ENCODE results near the gene EHBP1L1. TPM values are rescaled to one million over a fixed set of nuclear protein-coding genes. Genes with fewer than 3 reads are reported as not detected.

Gene EHBP1L1
- total RNA-seq, 1 donor from 2014 or later: 4.7 TPM

GRCh38 chr11:65548395-65548794 lies 27.5 kb upstream of the EHBP1L1 start:
- H4K20me1 ChIP-seq (ENCODE audit: low read depth): peaks cover 39% of the 10 kb centered on the region
- no peak for TF ChIP-seq EZH2 (IDR thresholded peaks at IDR 0.05)
- TF ChIP-seq, protein P1, sequence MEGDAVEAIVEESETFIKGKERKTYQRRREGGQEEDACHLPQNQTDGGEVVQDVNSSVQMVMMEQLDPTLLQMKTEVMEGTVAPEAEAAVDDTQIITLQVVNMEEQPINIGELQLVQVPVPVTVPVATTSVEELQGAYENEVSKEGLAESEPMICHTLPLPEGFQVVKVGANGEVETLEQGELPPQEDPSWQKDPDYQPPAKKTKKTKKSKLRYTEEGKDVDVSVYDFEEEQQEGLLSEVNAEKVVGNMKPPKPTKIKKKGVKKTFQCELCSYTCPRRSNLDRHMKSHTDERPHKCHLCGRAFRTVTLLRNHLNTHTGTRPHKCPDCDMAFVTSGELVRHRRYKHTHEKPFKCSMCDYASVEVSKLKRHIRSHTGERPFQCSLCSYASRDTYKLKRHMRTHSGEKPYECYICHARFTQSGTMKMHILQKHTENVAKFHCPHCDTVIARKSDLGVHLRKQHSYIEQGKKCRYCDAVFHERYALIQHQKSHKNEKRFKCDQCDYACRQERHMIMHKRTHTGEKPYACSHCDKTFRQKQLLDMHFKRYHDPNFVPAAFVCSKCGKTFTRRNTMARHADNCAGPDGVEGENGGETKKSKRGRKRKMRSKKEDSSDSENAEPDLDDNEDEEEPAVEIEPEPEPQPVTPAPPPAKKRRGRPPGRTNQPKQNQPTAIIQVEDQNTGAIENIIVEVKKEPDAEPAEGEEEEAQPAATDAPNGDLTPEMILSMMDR (IDR thresholded peaks at IDR 0.05): no peak
- TF ChIP-seq EZH2phosphoT487 (IDR thresholded peaks at IDR 0.05): no peak
- H3K36me3 Mint-ChIP-seq: peaks cover 9% of the 10 kb centered on the region
- no peaks in the 10 kb centered on the region for H3K9me3 ChIP-seq (ENCODE audit: low read depth)
- H2AFZ ChIP-seq (replicated peaks): no peak overlapping the region
- H3K27ac Mint-ChIP-seq: no peak overlapping the region
- no peaks in the 10 kb centered on the region for H3K36me3 ChIP-seq
- no peak overlapping the region for H3K27ac ChIP-seq
- H3K4me1 ChIP-seq: peaks cover 10% of the 10 kb centered on the region
- peak overlapping the region; percentile 61 for H3K4me3 Mint-ChIP-seq
- peaks cover 32% of the 10 kb centered on the region for H3K27me3 Mint-ChIP-seq (ENCODE audit: insufficient read depth, low read depth)
- peaks cover 36% of the 10 kb centered on the region for H3F3A ChIP-seq (ENCODE audit: low read depth)
- H3K4me2 ChIP-seq: no peak overlapping the region
- peaks cover 36% of the 10 kb centered on the region for H3K4me1 Mint-ChIP-seq
- DNase-seq (ENCODE audit: low spot score): no peak
- H3K9me3 Mint-ChIP-seq: no peaks in the 10 kb centered on the region
- H3K79me2 ChIP-seq (ENCODE audit: low read depth): no peaks in the 10 kb centered on the region
- no peak overlapping the region for H3K4me3 ChIP-seq
- peaks cover 98% of the 10 kb centered on the region for H3K27me3 ChIP-seq
- no peak overlapping the region for H3K9ac ChIP-seq

GRCh38 chr11:65549096-65549495 lies 26.8 kb upstream of the EHBP1L1 start:
- no peak overlapping the region for H3K9ac ChIP-seq
- no peak overlapping the region for H3K4me2 ChIP-seq
- no peak overlapping the region for H3K27ac ChIP-seq
- no peaks in the 10 kb centered on the region for H3K9me3 ChIP-seq (ENCODE audit: low read depth)
- peaks cover 39% of the 10 kb centered on the region for H3F3A ChIP-seq (ENCODE audit: low read depth)
- peak overlapping the region; percentile 54 for H3K4me3 Mint-ChIP-seq
- no peak overlapping the region for H3K27ac Mint-ChIP-seq
- no peak for DNase-seq (ENCODE audit: low spot score)
- H3K4me3 ChIP-seq: no peak overlapping the region
- H3K4me1 ChIP-seq: peaks cover 17% of the 10 kb centered on the region
- H3K79me2 ChIP-seq (ENCODE audit: low read depth): no peaks in the 10 kb centered on the region
- H3K27me3 ChIP-seq: peaks cover 98% of the 10 kb centered on the region
- no peaks in the 10 kb centered on the region for H3K9me3 Mint-ChIP-seq
- no peaks in the 10 kb centered on the region for H3K36me3 ChIP-seq
- TF ChIP-seq EZH2phosphoT487 (IDR thresholded peaks at IDR 0.05): no peak
- TF ChIP-seq, protein P1 (IDR thresholded peaks at IDR 0.05): no peak
- no peak for TF ChIP-seq EZH2 (IDR thresholded peaks at IDR 0.05)
- H2AFZ ChIP-seq (replicated peaks): no peak overlapping the region
- H3K27me3 Mint-ChIP-seq (ENCODE audit: insufficient read depth, low read depth): peaks cover 30% of the 10 kb centered on the region
- H3K4me1 Mint-ChIP-seq: peaks cover 36% of the 10 kb centered on the region
- H3K36me3 Mint-ChIP-seq: peaks cover 9% of the 10 kb centered on the region
- peaks cover 39% of the 10 kb centered on the region for H4K20me1 ChIP-seq (ENCODE audit: low read depth)

DNA sequence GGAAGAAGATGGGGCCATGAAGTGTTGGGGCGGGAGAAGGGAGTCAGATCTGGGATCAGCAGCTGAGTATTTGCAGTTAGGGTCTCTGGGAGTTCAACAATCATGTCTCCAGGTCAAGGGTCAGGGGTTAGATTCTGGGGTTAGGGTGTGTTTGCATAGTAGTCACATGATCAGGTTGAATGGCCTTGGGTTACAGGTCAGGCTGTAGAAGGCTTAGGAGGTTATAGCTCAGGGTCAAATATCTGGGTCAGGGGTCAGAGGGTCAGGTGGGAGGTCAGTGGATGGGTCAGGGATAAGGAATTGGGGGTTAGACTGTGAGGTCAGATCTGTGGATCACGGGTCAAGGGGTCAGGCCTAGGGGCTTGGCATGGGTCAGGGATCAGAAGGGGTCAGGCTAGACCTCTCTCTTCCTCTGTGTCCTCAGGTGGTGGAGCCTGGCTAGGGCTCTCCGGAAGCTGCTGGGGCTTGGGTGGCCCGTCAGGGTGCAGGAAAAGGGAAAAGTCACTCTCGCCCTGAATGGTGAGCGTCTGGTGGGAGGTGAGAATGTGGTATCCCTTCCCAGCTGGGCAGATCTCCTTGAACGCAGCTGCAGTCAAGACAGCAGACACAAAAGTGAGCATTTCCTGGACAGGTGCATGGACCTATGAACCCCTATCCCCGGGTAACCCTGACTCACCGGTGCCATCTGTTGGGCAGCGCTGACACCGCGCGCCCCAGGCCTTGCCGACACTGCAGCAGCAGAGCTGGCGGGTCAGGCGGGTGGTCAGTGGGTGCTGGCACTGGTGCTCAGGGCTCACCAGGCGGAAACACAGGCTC lies 24.1 kb upstream of the EHBP1L1 start:
- H2AFZ ChIP-seq (replicated peaks): no peak overlapping the region
- Mint-ChIP-seq H3K27me3 (ENCODE audit: insufficient read depth, low read depth) (peaks cover 33% of the 10 kb centered on the region), H3K4me3 (peak overlapping the region; percentile 12), H3K9me3 (no peaks in the 10 kb centered on the region), H3K4me1 (peaks cover 48% of the 10 kb centered on the region), H3K36me3 (peaks cover 9% of the 10 kb centered on the region), H3K27ac (no peak overlapping the region)
- peaks cover 98% of the 10 kb centered on the region for H3K27me3 ChIP-seq
- H3K4me1 ChIP-seq: peaks cover 15% of the 10 kb centered on the region
- no peaks in the 10 kb centered on the region for H3K79me2 ChIP-seq (ENCODE audit: low read depth)
- no peak overlapping the region for H3K4me2 ChIP-seq
- H4K20me1 ChIP-seq (ENCODE audit: low read depth): peaks cover 35% of the 10 kb centered on the region
- peaks cover 31% of the 10 kb centered on the region for H3F3A ChIP-seq (ENCODE audit: low read depth)
- TF ChIP-seq, protein P1 (IDR thresholded peaks at IDR 0.05): peak; percentile 61
- no peak for TF ChIP-seq EZH2phosphoT487 (IDR thresholded peaks at IDR 0.05)
- DNase-seq (ENCODE audit: low spot score): peak; percentile 70
- H3K36me3 ChIP-seq: no peaks in the 10 kb centered on the region
- no peak overlapping the region for H3K27ac ChIP-seq
- no peak overlapping the region for H3K4me3 ChIP-seq
- no peaks in the 10 kb centered on the region for H3K9me3 ChIP-seq (ENCODE audit: low read depth)
- H3K9ac ChIP-seq: no peak overlapping the region

Measured in neural progenitor cell (in vitro differentiated cells).